H1 (cell line): Measurements from ENCODE around the gene TMEM170A. TPM values are rescaled to one million over a fixed set of nuclear protein-coding genes. Genes with fewer than 3 reads are reported as not detected.

ENCODE experiments used
- CTCF ChIA-PET: fragments of 300-600 bp; sonication (Branson Sonifier 250); formaldehyde crosslinking; loops from one replicate; lab custom pipeline; 2021; ENCODE audit not compliant: partially characterized antibody; lab: Charles Lee
- POLR2A ChIA-PET: fragments of 300-600 bp; sonication (Branson Sonifier 250); formaldehyde crosslinking; loops from one replicate; lab custom pipeline; 2021; ENCODE audit warnings: inconsistent platforms; ENCODE audit not compliant: partially characterized antibody; lab: Charles Lee
- DNase-seq, 2 experiments: peaks; one replicate each; pipeline versions ENCODE4 v3.0.0 to v3.0.0-alpha.2; 2010 to 2022; ENCODE audit warnings: low spot score in 2 of 2, low read depth in 1 of 2, mixed read lengths in 1 of 2
- FAIRE-seq: peaks from 2 replicates; lab custom pipeline; 2011; peaks lifted over from hg19 to GRCh38; lab: Jason Lieb, UNC
- H2AFZ ChIP-seq: 2 replicates; pipeline ENCODE4 v1.8.1; 2012; ENCODE audit warnings: low read length, inconsistent platforms
- H2AK5ac ChIP-seq: 2 replicates; pipeline ENCODE4 v1.6.1; 2013; ENCODE audit warnings: low read depth, low read length
- H2BK120ac ChIP-seq: replicated peaks from 2 replicates; pipeline ENCODE3; 2013; ENCODE audit warnings: low read depth, low read length, inconsistent platforms
- H2BK12ac ChIP-seq: 2 replicates; pipeline ENCODE4 v1.6.1; 2013; ENCODE audit warnings: low read depth, low read length
- H2BK15ac ChIP-seq: 2 replicates; pipeline ENCODE4 v1.6.1; 2013; ENCODE audit warnings: low read length
- H2BK20ac ChIP-seq: 2 replicates; pipeline ENCODE4 v1.6.1; 2013; ENCODE audit warnings: low read length
- H2BK5ac ChIP-seq: 2 replicates; pipeline ENCODE4 v1.6.1; 2013; ENCODE audit warnings: low read depth, low read length
- H3K14ac ChIP-seq: 2 replicates; pipeline ENCODE4 v1.6.1; 2013; ENCODE audit warnings: inconsistent platforms; ENCODE audit not compliant: insufficient read length
- H3K18ac ChIP-seq: 2 replicates; pipeline ENCODE4 v1.6.1; 2013; ENCODE audit warnings: low read length; ENCODE audit errors: extremely low read depth
- H3K23ac ChIP-seq: 2 replicates; pipeline ENCODE4 v1.6.1; 2013; ENCODE audit warnings: inconsistent platforms; ENCODE audit not compliant: insufficient read length
- H3K23me2 ChIP-seq: 2 replicates; pipeline ENCODE4 v1.6.1; 2013; ENCODE audit warnings: low read depth, low read length
- H3K27ac ChIP-seq: 2 replicates; pipeline ENCODE4 v1.6.1; 2011; ENCODE audit warnings: low read depth, low read length, inconsistent platforms
- H3K27me3 ChIP-seq, 4 experiments: replicated peaks in 1 of 4; 1 replicate in 1 of 4; 2 replicates in 3 of 4; pipeline versions ENCODE4 v1.6.1 to v1.8.1; 2011 to 2013; ENCODE audit warnings: low read length in 3 of 4, mild to moderate bottlenecking in 3 of 4, inconsistent platforms in 2 of 4, mixed read lengths in 2 of 4, moderate library complexity in 1 of 4; ENCODE audit not compliant: control insufficient read depth in 3 of 4, insufficient read depth in 3 of 4; ENCODE audit errors: extremely low read depth in 1 of 4
- H3K36me3 ChIP-seq, 4 experiments: 2 replicates each; pipeline versions ENCODE4 v1.6.1 to v1.8.1; 2011 to 2013; ENCODE audit warnings: mild to moderate bottlenecking in 4 of 4, low read length in 3 of 4, moderate library complexity in 2 of 4, control low read depth in 1 of 4, inconsistent platforms in 1 of 4; ENCODE audit not compliant: insufficient read depth in 4 of 4, control insufficient read depth in 2 of 4
- H3K4ac ChIP-seq: replicated peaks from 2 replicates; pipeline ENCODE3; 2013; ENCODE audit warnings: low read length, low read depth, mixed read lengths, inconsistent platforms; ENCODE audit not compliant: insufficient read length
- H3K4me1 ChIP-seq, 4 experiments: replicated peaks in 1 of 4; 1 replicate in 1 of 4; 2 replicates in 3 of 4; pipeline versions ENCODE4 v1.6.1 to v1.8.1; 2011 to 2013; ENCODE audit warnings: low read length in 3 of 4, inconsistent platforms in 2 of 4, mixed read lengths in 1 of 4; ENCODE audit not compliant: insufficient read depth in 4 of 4, control insufficient read depth in 3 of 4
- H3K4me2 ChIP-seq, 2 experiments: 2 replicates each; pipeline versions ENCODE4 v1.6.1 to v1.8.1; 2011 to 2013; ENCODE audit warnings: low read depth in 2 of 2, low read length in 2 of 2, control low read depth in 1 of 2, inconsistent platforms in 1 of 2, mild to moderate bottlenecking in 1 of 2; ENCODE audit not compliant: insufficient read depth in 1 of 2
- H3K4me3 ChIP-seq, 4 experiments: fragments of 200-600, 300-600 bp in 1 of 4; sonication (generic), shearing (Covaris generic), sonication (Bioruptor Twin) in 1 of 4; 2 replicates each; pipeline versions ENCODE4 v1.5.1 to v1.8.1; 2011 to 2016; ENCODE audit warnings: low read length in 4 of 4, low read depth in 3 of 4, control low read depth in 2 of 4, inconsistent platforms in 2 of 4, mild to moderate bottlenecking in 2 of 4, mixed read lengths in 1 of 4, moderate library complexity in 1 of 4; ENCODE audit not compliant: insufficient read depth in 2 of 4; ENCODE audit errors: extremely low read depth in 1 of 4
- H3K56ac ChIP-seq: replicated peaks from 2 replicates; pipeline ENCODE3; 2013; ENCODE audit warnings: low read depth, mild to moderate bottlenecking, mixed read lengths, low read length, inconsistent platforms; ENCODE audit not compliant: insufficient read length
- H3K79me1 ChIP-seq: 2 replicates; pipeline ENCODE4 v1.6.1; 2013; ENCODE audit warnings: low read depth, low read length, control low read depth
- H3K79me2 ChIP-seq, 2 experiments: 2 replicates each; pipeline versions ENCODE4 v1.6.1 to v1.8.1; 2012 to 2013; ENCODE audit warnings: low read length in 2 of 2, mild to moderate bottlenecking in 2 of 2, inconsistent platforms in 1 of 2; ENCODE audit not compliant: insufficient read depth in 2 of 2, control insufficient read depth in 1 of 2
- H3K9ac ChIP-seq, 4 experiments: replicated peaks in 1 of 4; 1 replicate in 1 of 4; 2 replicates in 3 of 4; pipeline versions ENCODE4 v1.6.1 to v1.8.1; 2011 to 2013; ENCODE audit warnings: low read depth in 3 of 4, low read length in 3 of 4, control low read depth in 2 of 4, mild to moderate bottlenecking in 2 of 4, moderate library complexity in 2 of 4, inconsistent platforms in 1 of 4; ENCODE audit errors: extremely low read depth in 1 of 4
- H3K9me3 ChIP-seq, 2 experiments: 2 replicates each; pipeline versions ENCODE4 v1.6.1 to v1.8.1; 2012 to 2013; ENCODE audit warnings: mild to moderate bottlenecking in 2 of 2, moderate library complexity in 2 of 2, control low read depth in 1 of 2, inconsistent platforms in 1 of 2, low read depth in 1 of 2, low read length in 1 of 2, mixed read lengths in 1 of 2; ENCODE audit not compliant: insufficient read depth in 2 of 2
- H4K20me1 ChIP-seq, 2 experiments: replicated peaks in 1 of 2; 2 replicates each; pipeline versions ENCODE3 to v1.8.1; 2011 to 2013; ENCODE audit warnings: inconsistent platforms in 2 of 2, low read length in 2 of 2, mild to moderate bottlenecking in 1 of 2; ENCODE audit not compliant: insufficient read depth in 2 of 2, control insufficient read depth in 1 of 2
- H4K5ac ChIP-seq: 2 replicates; pipeline ENCODE4 v1.6.1; 2013; ENCODE audit warnings: low read length, low read depth, mixed read lengths, inconsistent platforms; ENCODE audit not compliant: insufficient read length
- H4K8ac ChIP-seq: 2 replicates; pipeline ENCODE4 v1.8.0; 2013; ENCODE audit warnings: mild to moderate bottlenecking, moderate library complexity, low read length, inconsistent platforms; ENCODE audit not compliant: insufficient read depth; ENCODE audit errors: extremely low read depth
- H4K91ac ChIP-seq: replicated peaks from 2 replicates; pipeline ENCODE3; 2013; ENCODE audit warnings: low read length, mixed read lengths, inconsistent platforms; ENCODE audit not compliant: insufficient read length
- BCL11A ChIP-seq, 2 experiments: IDR thresholded peaks; one replicate each; pipeline ENCODE4 v1.6.1; 2011; ENCODE audit warnings: low read depth in 2 of 2, low read length in 2 of 2, mild to moderate bottlenecking in 2 of 2
- CREB1 ChIP-seq: IDR thresholded peaks from 2 replicates; pipeline ENCODE4 v1.6.1; 2012; ENCODE audit warnings: inconsistent platforms
- E2F6 ChIP-seq: IDR thresholded peaks from 2 replicates; pipeline ENCODE4 v1.6.1; 2012; ENCODE audit warnings: inconsistent platforms
- GABPA ChIP-seq: IDR thresholded peaks from 2 replicates; pipeline ENCODE4 v1.6.1; 2011; ENCODE audit warnings: mild to moderate bottlenecking, low read length, moderate library complexity, borderline replicate concordance; ENCODE audit not compliant: insufficient read depth
- NRF1 ChIP-seq: IDR thresholded peaks from 2 replicates; pipeline ENCODE4 v1.6.1; 2011; ENCODE audit warnings: mild to moderate bottlenecking, low read depth, low read length, improper control_type of control experiment
- RFX5 ChIP-seq: IDR thresholded peaks from 2 replicates; pipeline ENCODE4 v1.6.1; 2011; ENCODE audit warnings: low read depth, low read length, improper control_type of control experiment, borderline replicate concordance
- SIN3A ChIP-seq, 2 experiments: IDR thresholded peaks in 1 of 2; conservative IDR thresholded peaks in 1 of 2; 2 replicates each; pipeline ENCODE4 v1.6.1; 2011 to 2012; ENCODE audit warnings: low read length in 2 of 2, improper control_type of control experiment in 1 of 2, low read depth in 1 of 2, mild to moderate bottlenecking in 1 of 2
- SIRT6 ChIP-seq: IDR thresholded peaks from one replicate; pipeline ENCODE4 v1.7.1; 2012; ENCODE audit warnings: low read length, inconsistent platforms
- SIX5 ChIP-seq: IDR thresholded peaks from 2 replicates; pipeline ENCODE4 v1.6.1; 2011; ENCODE audit warnings: mild to moderate bottlenecking, low read depth, low read length
- SP4 ChIP-seq: IDR thresholded peaks from 2 replicates; pipeline ENCODE4 v1.6.1; 2012; ENCODE audit warnings: low read length, inconsistent platforms
- TBP ChIP-seq: IDR thresholded peaks from 2 replicates; pipeline ENCODE4 v1.6.1; 2011; ENCODE audit warnings: low read depth, low read length, improper control_type of control experiment
- USF2 ChIP-seq: IDR thresholded peaks from 2 replicates; pipeline ENCODE4 v1.6.1; 2011; ENCODE audit warnings: low read length, improper control_type of control experiment
- WGBS, 2 experiments: shearing (Covaris generic) in 1 of 2; methylation state at CpG; one replicate each; pipeline versions ENCODE4 v1.1.6 to v1.1.7; 2013 to 2015; ENCODE audit warnings: low lambda C conversion rate in 2 of 2, mixed read lengths in 2 of 2, inconsistent platforms in 1 of 2, low coverage in 1 of 2, missing lambda C conversion rate in 1 of 2; ENCODE audit not compliant: insufficient replicate concordance in 2 of 2, insufficient coverage in 1 of 2, insufficient read length in 1 of 2; ENCODE audit errors: extremely low coverage in 1 of 2, missing lambda C conversion rate in 1 of 2; 5-methylcytosine and 5-hydroxymethylcytosine counted together
- polyA plus RNA-seq, 7 experiments: library from polyadenylated mRNA; depleted of rRNA in 3 of 7; stranded (reverse) in 5 of 7; unstranded in 2 of 7; fragments of >200 nt in 5 of 7; fragments of 200-250 nt in 2 of 7; gene quantifications; 1 replicate in 5 of 7; 2 replicates in 1 of 7; 4 replicates in 1 of 7; pipeline versions ENCODE4 v1.2.1 to v1.2.3, GENCODE V29; 2011 to 2013; ENCODE audit warnings: missing spikeins in 2 of 7, mixed read lengths in 2 of 7
- total RNA-seq: library from RNA; stranded (reverse); fragmentation: NEBNext Ultra II Directional; extraction: Animal tissue kit (Norgen Biotek cat#: 25700); gene quantifications from 2 replicates; pipeline ENCODE4 v1.2.1, GENCODE V29; 2021

TMEM170A gene
- total and polyA plus RNA-seq, 2 of the 8 experiments (the other 6 are each of a cell fraction or from before 2014, with no cell fraction given), result 22.9 to 56.6 TPM

- H2BK5ac ChIP-seq, result no peak overlapping the region
- H2BK12ac ChIP-seq, result no peak overlapping the region
- no peak overlapping the region for H2BK20ac ChIP-seq
- CTCF ChIA-PET, result interaction anchor here (0.6 to 2.7 kb wide), 16 partner anchors 8 to 236 kb away, joined by 3 to 16 read pairs (median 4); partner anchors contain the start of gene TMEM170A
- no peaks in the 10 kb centered on the region for H3K27me3 ChIP-seq
- H3K23ac ChIP-seq, result no peak overlapping the region
- peaks cover 0 to 9% (median 4%) of the 10 kb centered on the region in 4 experiments; a peak in 2 of 8 replicates for H3K36me3 ChIP-seq
- H4K5ac ChIP-seq, result no peak overlapping the region
- FAIRE-seq, result no peak
- H3K14ac ChIP-seq, result no peak overlapping the region
- H2BK120ac ChIP-seq, result no peak overlapping the region
- no peak overlapping the region for H2AFZ ChIP-seq
- no peak overlapping the region for H2AK5ac ChIP-seq
- peaks cover 3 to 6% (median 4%) of the 10 kb centered on the region in 4 experiments; a peak in 6 of 7 replicates for H3K4me1 ChIP-seq
- H3K4ac ChIP-seq, result no peak overlapping the region
- H3K9ac ChIP-seq, result no peak overlapping the region; a peak in 1 of 7 replicates
- H4K91ac ChIP-seq, result no peak overlapping the region
- POLR2A ChIA-PET, result interaction anchor here (0.8 to 3.7 kb wide), 4 partner anchors 11 to 106 kb away, joined by 3 to 21 read pairs (median 6); partner anchors contain the start of gene CFDP1
- no peak overlapping the region for H4K8ac ChIP-seq
- no peak overlapping the region for H2BK15ac ChIP-seq
- H3K9me3 ChIP-seq, result no peaks in the 10 kb centered on the region
- peaks cover 12 to 86% of the 10 kb centered on the region in 2 experiments for H3K79me2 ChIP-seq
- H3K18ac ChIP-seq, result no peak overlapping the region
- WGBS, 2 experiments, result 73% methylated on average over 5 of the region's 5 CpGs; no CpG with 5 or more reads in 1 of the 2 experiments
- H3K4me3 ChIP-seq, result no peak overlapping the region
- no peak overlapping the region for H3K56ac ChIP-seq
- no peak overlapping the region for H3K27ac ChIP-seq
- no peak for DNase-seq
- H3K79me1 ChIP-seq, result peaks cover 13% of the 10 kb centered on the region
- no peak overlapping the region for H3K4me2 ChIP-seq
- H4K20me1 ChIP-seq, result peaks cover 7 to 23% of the 10 kb centered on the region in 2 experiments
- no peaks in the 10 kb centered on the region for H3K23me2 ChIP-seq
- TF ChIP-seq SIRT6, result no peak
- TF ChIP-seq RFX5, result no peak
- TF ChIP-seq CREB1, result no peak
- TF ChIP-seq BCL11A (IDR thresholded peaks at IDR 0.05; ENCODE audit: low read depth in 2 of 2, low read length in 2 of 2), result no peak
- TF ChIP-seq GABPA, result no peak
- no peak for TF ChIP-seq NRF1
- TF ChIP-seq SP4, result no peak
- no peak for TF ChIP-seq SIN3A (conservative IDR thresholded peaks at IDR 0.05 in 1 of 2, IDR thresholded peaks at IDR 0.05 in 1 of 2; ENCODE audit: low read depth in 1 of 2, low read length in 2 of 2)
- TF ChIP-seq SIX5, result no peak
- no peak for TF ChIP-seq TBP
- TF ChIP-seq E2F6, result no peak
- no peak for TF ChIP-seq USF2
Measured at GRCh38 chr16:75455677-75456076, 8.8 kb downstream of the TMEM170A start.
